HS-5 (cell line): ENCODE data around the gene LEMD3.
A peak's percentile ranks its signal among the peaks of the same experiment; 100 is the strongest.

Source experiments
- DNase-seq: peaks from one replicate; pipeline ENCODE4 v3.0.0-alpha.2; 2012; ENCODE audit warnings: low read depth

Gene LEMD3

DNA sequence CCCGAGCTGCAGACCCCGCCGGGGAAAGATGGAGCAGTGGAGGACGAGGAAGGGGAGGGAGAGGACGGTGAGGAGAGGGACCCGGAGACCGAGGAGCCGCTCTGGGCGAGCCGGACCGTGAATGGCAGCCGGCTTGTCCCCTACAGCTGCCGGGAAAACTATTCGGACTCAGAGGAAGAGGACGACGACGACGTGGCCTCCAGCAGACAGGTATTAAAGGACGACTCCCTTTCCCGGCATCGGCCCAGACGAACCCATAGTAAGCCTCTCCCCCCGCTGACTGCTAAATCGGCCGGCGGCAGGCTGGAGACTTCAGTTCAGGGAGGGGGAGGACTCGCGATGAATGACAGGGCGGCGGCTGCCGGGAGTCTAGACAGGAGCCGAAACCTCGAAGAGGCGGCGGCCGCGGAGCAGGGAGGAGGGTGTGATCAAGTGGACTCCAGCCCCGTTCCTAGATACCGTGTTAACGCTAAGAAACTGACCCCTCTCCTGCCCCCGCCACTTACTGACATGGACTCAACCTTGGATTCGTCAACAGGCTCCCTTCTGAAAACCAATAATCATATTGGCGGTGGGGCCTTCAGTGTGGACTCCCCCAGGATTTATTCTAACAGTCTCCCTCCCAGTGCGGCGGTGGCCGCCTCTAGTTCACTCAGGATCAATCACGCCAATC, 962 bp downstream of the LEMD3 start:
- DNase-seq = peak; percentile 23

DNA sequence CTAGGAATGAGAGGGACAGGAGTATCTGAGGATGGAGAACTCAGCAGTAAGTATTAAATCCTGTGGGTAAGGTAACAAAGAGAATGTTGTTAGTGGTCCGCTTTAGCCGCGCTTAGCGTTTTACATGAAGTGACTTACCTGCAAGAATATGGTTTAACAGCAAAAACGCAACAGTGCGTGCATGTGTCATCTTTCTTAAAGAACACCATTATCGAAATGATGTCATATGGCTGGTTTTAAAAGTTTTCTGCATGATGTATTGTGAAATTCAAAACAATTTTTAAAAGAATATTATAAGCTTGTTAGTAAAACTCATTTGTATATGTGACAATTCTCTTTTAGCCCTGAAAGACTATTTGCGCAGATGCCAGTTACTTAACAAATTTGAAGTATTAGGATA, 1.7 kb downstream of the LEMD3 start:
- DNase-seq = peak; percentile 2

DNA sequence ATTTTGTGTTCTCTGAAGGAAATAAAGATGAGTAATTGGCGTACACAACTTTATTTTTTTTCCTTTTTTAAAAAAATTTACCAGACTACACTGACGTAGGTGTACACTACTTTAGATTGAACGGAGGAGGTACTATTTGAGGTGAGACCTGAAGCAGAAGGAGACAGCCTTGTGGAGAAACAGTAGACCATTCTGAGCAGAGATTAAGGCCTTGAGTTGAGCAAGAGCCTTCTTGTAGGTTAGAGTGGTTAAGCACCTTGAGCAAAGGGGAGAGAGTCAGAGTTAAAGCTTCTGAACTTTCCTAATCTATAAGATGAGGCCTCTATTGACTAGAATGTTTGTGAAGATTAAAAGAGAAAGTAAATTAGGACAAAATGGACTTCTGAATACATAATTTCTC, 2.5 kb downstream of the LEMD3 start:
- DNase-seq = no peak

DNA sequence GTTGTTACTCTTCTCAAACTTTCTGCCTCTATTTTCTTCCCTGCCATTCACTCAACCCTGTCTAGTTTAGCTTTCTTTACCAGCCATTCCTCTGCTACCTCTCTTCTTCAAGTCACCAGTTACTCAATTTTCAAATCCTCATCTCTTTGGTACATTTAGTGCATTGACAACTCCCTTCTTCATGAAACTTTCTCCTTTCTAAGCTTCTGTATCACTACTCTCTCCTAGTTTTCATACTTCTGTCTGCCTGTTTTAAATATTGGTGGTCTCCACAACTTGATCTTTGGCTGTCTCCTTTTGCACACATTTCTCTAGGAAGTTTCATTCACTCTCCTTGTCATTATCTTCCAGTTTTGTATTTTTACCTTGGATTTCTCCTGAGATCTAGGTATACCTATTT, 6.0 kb downstream of the LEMD3 start:
- DNase-seq = no peak

DNA sequence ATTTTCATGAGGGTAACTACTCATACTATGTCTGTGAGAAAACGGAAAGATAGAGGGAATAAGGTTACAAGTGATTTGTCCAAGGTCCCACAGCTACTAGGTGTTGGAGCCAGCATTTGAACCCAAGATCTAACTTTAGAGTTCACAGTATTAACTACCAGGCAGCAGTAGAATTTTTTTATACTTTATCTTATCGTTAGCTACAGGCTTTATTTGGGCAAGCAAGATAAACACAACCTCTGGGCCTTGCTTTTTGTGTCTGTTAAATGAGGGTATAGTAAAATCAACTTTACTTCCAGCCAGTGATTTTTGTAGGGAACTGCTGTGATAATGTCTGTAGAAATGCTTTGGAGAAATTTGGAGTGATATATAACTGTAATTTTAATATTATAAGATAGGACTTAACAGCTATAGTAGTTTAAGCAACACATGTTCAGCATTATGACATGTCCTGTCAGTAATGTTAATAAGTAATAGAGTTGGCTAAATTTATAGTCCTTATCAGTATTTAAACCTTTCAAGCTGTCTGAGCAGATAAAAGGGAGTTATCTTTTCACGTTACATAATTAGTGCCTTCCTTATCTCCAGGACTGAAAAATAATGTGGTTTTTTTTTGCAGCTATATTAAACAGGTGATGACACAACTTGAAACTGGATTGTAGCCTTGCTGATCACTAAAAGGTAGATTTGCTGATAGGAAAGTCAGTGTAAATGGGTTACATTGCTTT, 12.8 kb downstream of the LEMD3 start:
- DNase-seq = no peak

DNA sequence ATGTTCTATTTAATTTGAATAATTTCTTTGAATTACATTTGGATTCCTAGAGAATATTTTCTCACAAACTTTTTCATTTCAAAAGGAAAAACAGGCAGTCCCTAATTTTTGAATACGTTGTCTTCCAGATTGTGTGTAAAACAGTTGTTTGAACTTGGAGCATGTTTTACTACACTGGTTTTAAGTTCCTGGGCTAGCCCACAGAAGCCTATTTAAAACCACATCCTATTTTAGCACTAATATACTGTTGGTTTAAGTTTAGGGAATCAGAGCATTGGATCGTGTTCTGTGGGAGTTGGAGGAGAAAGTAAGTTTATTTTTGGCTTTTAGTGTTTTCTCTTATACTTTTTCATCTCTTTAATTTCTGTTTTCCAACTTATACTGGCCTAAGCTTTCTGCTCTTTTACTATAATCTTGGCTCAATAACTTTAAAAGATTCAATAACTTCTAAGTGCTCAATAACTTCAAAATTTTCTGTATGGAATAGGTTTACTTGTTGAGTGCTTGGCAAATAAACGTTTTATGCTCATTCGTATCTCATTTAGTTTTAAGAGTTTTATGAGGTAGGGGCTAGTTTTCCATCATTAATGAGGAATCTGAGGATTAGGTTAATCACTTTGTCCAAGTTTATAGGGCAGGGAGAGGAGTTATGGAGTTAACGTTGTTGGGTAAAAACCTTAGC, 14.9 kb downstream of the LEMD3 start:
- no peak for DNase-seq

DNA sequence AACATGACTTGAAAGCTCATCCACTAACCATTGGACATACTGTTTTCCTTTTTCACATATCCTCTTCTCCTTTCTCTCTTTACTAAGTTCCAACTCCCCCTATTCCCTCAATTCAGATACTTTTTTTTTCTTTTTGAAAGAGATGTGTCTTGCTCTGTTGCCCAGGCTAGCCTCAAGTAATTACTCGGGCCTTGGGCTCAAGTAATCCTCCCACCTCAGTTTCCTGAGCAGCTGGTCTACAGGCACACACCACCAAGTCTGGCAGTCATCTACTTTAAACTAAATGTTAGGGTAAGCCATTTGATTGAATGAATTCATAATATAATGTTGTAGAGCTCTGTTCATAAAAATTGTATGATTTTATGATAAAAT, 15.5 kb downstream of the LEMD3 start:
- no peak for DNase-seq

DNA sequence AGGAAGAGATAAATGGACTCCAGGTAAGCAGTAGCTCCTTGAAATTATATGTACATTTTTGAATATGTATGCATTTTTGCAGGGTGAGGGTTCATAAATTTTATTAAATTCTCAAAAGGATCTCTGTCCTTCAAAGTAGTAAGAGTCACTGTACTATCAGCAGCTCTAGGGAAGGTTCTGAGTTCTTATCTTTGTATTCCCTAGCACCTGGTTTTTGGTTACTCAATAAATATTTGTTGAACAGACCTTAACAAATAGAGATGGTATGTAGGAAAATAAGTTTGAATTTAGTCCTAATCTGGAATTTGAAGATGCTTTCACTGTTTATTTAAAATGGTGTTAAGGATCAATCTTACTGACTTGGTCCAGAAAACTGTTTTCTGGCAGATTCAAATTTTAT, 18.3 kb downstream of the LEMD3 start:
- DNase-seq = no peak

DNA sequence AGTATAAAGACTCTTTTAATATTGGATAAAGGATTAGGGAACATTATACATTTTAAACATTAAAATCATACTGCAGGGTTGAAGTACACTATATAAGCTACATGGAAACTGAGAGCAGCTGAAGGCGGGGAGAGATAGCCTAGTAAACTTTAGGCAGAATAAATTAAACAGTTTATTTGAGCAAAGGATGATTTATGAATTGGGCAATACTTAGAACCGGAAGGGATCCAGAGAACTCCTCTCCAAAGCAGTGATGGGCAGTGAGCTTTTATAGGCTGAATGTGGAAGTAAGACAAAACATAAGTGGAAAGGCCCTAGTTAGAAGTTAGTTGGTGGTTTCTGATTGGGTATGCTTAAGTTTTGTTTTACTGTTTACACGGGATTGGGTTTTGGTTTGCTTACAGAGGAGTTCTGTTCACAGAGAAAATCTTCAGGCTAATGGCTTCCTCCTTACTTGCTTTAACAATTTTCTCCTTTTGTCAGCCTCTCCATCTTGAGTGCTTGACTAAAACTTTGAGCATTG, 18.9 kb downstream of the LEMD3 start:
- DNase-seq = no peak

DNA sequence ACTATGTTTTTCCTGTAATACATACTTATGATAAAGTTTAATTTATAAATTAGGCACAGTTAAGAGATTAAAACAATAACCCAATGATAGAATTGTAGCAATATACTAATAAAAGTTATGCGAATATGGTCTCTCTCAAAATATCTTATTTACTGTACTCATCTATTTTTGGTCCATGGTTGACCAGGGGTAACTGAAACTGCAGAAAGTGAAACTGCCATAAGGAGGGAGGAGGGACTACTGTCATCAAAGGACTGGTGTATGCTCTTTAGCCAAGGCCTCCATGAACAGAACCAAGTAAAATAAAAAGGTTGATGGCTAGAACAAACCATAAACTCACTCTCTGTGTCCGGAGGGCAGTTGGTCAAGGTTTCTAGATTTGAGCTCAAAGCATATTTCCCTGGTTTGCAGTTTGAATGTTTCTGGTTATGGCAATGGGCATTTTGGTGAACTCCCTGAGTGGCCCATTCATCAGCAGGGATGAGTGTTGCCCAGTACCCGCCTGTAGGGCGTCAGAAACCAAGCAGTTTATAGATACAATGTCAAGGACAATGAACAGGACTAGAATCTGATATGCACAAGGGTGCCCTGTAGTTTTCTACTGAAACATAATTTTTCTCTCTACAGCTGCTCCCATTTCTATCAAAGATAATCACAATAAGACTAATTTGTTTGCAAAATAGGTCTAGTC, 19.8 kb downstream of the LEMD3 start:
- DNase-seq = no peak

DNA sequence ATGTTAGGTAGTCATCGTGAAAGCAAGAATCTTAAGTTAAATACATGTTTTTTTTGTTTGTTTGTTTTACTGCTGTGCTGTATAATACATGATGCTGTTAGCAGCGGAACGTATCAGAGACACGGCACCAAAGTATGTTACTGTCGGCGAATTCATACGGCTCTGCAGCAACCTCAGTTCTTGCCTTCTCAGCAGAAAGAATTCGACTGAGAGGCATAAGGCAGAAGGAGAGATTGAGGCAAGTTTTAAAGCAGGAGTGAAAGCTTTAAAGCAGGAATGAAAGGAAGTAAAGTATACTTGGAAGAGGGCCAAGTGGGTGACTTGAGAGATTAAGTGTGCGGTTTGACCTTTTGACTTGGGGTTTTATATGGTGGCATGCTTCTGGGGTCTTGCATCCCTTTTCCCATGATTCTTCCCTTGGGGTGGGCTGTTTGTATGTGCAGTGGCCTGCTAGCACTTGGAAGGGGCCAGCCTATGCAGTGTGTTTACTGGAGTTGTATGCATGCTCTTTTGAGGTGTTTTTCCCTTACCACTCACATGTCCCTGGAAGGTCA, 23.7 kb downstream of the LEMD3 start:
- DNase-seq = no peak

DNA sequence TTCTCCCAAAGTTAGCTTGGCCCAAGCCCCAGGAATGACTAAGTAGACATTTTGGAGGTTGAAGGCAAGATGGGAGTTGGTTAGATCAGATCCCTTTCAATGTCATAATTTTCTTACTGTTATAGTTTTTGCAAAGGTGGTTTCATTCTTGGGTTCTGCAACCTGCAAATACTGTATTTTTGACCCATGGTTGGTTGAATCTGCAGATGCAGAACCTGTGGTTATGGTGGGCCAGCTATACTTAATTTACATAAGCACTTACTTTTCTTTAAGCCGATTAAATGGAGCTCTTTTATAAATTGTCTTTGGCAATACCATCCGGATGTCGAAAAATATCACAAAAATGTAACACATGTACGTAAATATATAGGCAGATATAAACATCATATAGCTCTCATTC, 25.6 kb downstream of the LEMD3 start:
- no peak for DNase-seq

DNA sequence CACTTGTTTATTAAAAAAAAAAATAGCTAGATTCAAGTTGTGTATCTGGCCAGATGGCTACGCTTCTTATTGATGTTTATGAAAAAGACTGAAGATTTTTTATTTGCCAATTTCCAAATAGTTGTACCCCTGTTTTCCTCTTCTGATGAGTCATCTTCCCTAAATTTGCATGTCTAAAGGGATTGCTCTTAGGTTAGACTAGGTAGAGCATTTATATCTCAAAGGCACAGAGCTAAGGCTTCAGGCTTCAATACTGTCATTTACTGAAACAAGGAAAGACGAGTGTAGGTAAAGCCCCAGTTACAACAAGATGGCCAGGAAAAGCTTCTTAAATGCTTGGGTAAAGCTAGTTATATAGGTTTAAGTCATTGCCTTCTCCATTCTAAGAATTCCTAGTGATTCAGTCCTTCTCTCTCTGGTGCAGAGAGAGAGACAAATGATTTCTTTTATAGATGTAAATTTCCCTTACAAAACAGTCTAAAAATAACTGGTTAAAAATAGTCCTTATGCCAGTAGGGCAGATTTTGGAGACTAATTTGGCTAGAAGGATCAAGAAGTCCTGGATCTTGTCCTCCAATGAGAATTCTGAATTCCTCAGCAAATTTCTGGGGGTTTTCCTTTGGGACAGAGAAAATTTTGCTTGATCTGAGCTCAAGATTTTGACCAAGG, 26.1 kb downstream of the LEMD3 start:
- DNase-seq = no peak

DNA sequence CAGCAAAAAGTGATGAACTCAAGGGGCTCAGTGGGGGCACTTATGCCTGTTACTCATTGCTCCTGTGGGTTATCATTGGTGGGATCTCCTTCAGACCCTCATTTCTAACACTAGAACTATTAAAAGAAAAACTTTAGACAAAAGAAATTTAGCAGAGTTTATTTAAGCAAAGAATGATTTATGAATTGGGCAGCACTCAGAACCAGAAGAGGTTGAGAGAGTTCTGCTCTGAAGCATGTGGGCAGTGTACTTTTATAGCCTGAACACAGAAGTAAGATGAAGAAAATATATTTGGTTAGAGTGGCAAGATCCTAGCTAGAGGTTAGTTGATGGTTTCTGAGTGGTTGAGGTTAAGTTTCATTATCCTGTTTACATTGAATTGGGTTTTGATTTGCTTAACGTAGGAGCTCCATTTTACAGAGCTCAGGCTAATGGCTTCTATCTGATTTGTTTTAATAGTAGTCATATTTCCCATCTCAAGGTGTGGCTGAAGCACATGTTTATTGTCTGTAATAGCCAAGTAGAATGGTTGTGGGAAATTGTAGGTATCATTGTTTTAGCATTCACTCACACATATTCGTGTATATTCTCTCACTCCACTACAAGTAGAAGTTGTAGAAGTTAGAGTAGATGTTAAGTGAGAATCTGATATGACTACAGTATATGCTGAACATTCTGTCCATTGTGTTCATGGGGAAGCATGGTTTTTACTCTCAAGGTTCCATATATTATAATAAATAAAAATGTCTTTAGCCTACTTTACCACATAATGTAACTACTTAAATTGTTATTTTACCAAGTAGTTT, 27.6 kb downstream of the LEMD3 start:
- DNase-seq = no peak

DNA sequence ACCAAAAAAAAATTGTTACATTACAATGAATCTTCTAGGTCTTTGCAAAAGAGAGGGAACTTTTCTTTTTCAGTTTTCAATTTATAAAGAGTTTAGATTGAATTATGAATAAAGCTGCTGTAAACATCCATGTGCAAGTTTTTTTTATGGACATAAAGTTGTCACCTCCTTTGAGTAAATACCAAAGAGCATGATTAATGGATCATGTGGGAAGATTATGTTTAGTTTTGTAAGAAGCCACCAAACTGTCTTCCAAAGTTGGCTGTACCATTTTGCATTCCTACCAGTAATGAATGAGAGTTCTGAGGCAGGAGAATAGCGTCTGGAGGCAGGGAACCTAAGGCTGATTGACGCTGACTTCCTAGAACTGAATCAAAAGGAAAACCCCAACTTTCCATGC, 30.2 kb downstream of the LEMD3 start:
- no peak for DNase-seq

DNA sequence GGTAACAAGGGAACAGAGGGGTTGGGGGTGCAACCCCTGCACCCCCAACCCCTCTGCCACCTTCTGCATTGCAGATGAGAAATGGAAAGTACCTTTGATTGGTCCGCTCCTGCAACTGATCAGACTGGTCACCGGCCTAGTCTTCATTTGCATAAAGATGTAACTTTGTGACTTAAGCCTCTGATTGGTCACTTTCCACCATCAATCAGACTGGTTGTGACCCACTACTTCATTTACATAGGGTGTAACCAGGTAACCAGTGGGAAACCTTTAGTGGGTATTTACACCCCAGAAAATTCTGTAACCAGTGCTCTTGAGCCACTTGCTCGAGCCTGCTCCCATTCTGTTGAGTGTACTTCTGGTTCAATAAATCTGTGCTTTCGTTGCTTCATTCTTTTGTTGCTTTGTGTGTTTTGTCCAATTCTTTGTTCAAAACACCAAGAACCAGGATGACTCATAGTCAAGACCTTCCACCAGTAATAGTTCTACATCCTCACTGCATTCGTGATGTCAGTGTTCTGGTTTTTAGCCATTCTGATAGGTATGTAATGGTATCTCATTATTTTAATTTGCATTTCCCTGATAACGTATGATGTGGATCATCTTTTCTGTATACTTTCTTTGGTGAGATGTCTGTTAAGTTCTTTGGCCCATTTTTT, 30.8 kb downstream of the LEMD3 start:
- DNase-seq = no peak

DNA sequence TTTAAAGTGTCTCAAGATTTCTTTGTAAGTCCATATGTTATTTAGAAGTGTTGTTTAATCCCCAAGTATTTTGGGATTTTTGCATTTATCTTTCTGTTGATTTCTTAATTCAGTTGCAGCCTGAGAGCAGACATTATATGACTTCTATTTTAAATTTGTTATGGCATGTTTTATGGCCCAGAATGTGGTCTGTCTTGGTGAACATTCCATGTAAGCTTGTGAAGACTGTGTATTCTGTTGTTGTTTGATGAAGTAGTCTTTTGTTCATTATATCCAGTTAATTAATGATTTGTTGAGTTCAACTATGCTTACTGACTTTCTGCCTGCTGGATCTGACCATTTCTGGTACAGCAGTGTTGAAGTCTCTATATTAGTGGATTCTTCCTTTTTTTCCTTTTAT, 34.0 kb downstream of the LEMD3 start:
- DNase-seq = no peak

DNA sequence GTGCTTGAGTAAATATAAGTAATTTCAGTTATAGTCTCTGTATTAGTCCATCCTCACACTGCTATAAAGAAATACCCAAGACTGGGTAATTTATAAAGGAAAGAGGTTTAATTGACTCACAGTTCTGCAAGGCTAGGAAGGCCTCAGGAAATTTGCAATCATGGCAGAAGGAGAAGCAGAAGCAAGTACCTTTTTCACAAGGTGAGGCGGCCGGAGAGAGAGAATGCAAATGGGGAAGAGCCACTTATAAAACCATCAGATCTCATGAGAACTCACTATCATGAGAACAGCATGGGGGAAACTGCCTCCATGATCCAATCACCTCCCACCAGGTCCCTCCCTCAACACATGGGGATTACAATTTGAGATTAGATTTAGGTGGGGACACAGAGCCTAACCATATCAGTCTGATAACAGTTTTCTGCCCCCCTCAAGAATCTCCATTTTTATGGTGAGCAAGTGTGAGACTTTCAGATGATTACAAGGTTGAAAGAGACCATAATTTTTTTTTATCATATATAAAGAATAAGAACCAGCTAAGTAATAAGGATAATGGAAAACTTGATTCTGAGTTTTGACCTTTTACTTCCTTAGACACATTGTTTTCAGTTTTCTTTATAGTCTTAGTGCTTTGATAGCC, 35.6 kb downstream of the LEMD3 start:
- DNase-seq = no peak

DNA sequence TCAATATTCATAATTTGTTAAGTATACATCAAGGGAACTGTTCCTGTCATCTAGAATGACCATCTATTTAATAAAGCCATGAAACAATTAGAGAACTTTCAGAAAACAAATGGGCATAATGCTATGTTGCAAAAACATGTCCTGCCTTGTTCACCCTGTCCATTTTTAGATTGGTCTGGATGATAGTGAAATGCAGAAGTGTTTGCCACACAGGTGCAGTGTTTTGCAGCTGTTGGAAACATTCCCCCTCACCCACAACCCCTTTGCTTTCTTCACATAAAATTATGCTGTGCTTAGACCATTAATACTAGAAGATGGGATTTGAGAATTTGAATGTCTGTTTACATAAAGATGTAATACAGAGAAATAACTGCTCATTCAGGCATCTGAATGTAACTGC, 36.5 kb downstream of the LEMD3 start:
- no peak for DNase-seq

DNA sequence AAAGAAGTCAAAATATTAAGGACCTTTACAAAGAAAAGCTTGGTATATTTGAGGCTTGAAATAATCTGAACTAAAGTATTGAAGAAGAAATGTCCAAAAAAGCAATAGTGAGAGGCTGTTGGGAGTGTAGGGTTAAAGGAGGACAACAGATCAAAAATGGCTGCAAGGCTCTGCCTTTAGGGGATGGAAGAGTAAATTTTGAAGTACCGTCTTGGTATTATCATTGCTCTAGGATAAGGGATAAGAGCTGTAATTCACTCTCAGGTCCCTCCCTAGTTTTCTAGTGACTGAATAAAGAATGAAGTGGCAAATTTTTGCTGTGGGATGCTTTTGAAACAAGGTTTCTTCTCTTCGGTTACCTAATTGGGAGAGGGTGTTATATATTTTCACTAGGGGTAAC, 38.7 kb downstream of the LEMD3 start:
- DNase-seq = no peak
